Measurements from ENCODE around the gene IFI6. TPM values are rescaled to one million over a fixed set of nuclear protein-coding genes. Genes with fewer than 3 reads are reported as not detected.

The IFI6 gene
- total RNA-seq, 1 donor from 2014 or later: 23.2 TPM

GRCh38 chr1:27658951-27659496 is 13.0 kb downstream of the IFI6 start:
- Mint-ChIP-seq H3K9me3 (ENCODE audit: low read depth) (no peaks in the 10 kb centered on the region), H3K4me3 (ENCODE audit: unreplicated experiment) (peak overlapping the region; percentile 65), H3K27me3 (ENCODE audit: low read depth) (no peaks in the 10 kb centered on the region), H3K36me3 (ENCODE audit: low read depth) (no peaks in the 10 kb centered on the region), H3K27ac (ENCODE audit: unreplicated experiment) (peak overlapping the region; percentile 42), H3K4me1 (ENCODE audit: low read depth) (peaks cover 29% of the 10 kb centered on the region)
- DNase-seq (ENCODE audit: low spot score): no peak
- no peak for TF ChIP-seq CTCF (IDR thresholded peaks at IDR 0.05)

GRCh38 chr1:27656157-27656893 is 15.7 kb downstream of the IFI6 start:
- no peak for DNase-seq (ENCODE audit: low spot score)

GRCh38 chr1:27655151-27655937 is 16.6 kb downstream of the IFI6 start:
- no peak for DNase-seq (ENCODE audit: low spot score)
- Mint-ChIP-seq H3K4me3 (ENCODE audit: unreplicated experiment) (no peak overlapping the region), H3K27ac (ENCODE audit: unreplicated experiment) (no peak overlapping the region), H3K4me1 (ENCODE audit: low read depth) (peaks cover 25% of the 10 kb centered on the region), H3K36me3 (ENCODE audit: low read depth) (no peaks in the 10 kb centered on the region), H3K27me3 (ENCODE audit: low read depth) (no peaks in the 10 kb centered on the region), H3K9me3 (ENCODE audit: low read depth) (no peaks in the 10 kb centered on the region)
- no peak for TF ChIP-seq CTCF (IDR thresholded peaks at IDR 0.05)

More at GRCh38 chr1:27656157-27656893, 15.7 kb downstream of the IFI6 start:
- TF ChIP-seq CTCF (IDR thresholded peaks at IDR 0.05): peak; percentile 13
- H3K4me3 Mint-ChIP-seq (ENCODE audit: unreplicated experiment): no peak overlapping the region
- no peaks in the 10 kb centered on the region for H3K9me3 Mint-ChIP-seq (ENCODE audit: low read depth)
- peaks cover 21% of the 10 kb centered on the region for H3K4me1 Mint-ChIP-seq (ENCODE audit: low read depth)
- H3K36me3 Mint-ChIP-seq (ENCODE audit: low read depth): no peaks in the 10 kb centered on the region
- H3K27ac Mint-ChIP-seq (ENCODE audit: unreplicated experiment): no peak overlapping the region
- no peaks in the 10 kb centered on the region for H3K27me3 Mint-ChIP-seq (ENCODE audit: low read depth)

GRCh38 chr1:27652111-27652864 is 19.7 kb downstream of the IFI6 start:
- Mint-ChIP-seq H3K9me3 (ENCODE audit: low read depth) (no peaks in the 10 kb centered on the region), H3K36me3 (ENCODE audit: low read depth) (no peaks in the 10 kb centered on the region), H3K4me1 (ENCODE audit: low read depth) (peaks cover 14% of the 10 kb centered on the region), H3K27ac (ENCODE audit: unreplicated experiment) (no peak overlapping the region), H3K27me3 (ENCODE audit: low read depth) (no peaks in the 10 kb centered on the region), H3K4me3 (ENCODE audit: unreplicated experiment) (no peak overlapping the region)
- DNase-seq (ENCODE audit: low spot score): no peak
- no peak for TF ChIP-seq CTCF (IDR thresholded peaks at IDR 0.05)

All from chondrocyte (in vitro differentiated cells).